ENCODE results near the gene ASB14.

The ASB14 gene

DNA sequence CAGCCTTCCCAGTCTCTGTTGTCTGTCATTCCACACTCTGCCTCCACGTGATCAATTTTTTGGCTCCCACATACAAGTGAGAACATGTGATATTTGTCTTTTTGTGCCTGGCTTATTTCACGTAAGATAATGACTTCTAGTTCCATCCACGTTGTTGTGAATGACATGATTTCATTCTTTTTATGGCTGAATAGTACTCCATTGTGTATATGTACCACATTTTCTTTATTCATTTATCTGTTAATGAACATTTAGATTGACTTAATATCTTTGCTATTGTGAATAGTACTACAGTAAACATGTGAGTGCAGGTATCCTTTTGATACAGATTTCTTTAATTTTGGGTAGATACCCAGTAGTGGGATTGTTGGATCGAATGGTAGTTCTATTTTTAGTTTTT lies 31.4 kb downstream of the ASB14 start:
- DNase-seq, result no peak

DNA sequence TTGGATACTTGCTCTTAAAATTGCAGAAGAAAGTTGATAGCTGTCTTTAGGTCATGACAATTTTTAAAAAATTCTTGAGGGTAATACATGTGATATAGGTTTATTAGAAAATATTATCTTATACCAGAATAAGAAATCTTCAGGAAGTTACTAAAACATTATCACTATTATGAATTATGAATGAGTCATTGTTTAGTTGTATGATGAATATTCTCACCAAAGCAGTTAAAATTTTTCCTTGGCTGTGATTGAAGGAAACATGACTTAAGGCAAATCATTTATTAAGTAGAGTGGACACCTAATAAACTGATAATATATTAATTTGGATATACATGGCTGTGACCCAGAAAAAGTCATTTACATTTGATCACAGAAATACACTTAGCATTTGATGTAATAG lies 34.8 kb downstream of the ASB14 start:
- no peak for DNase-seq

DNA sequence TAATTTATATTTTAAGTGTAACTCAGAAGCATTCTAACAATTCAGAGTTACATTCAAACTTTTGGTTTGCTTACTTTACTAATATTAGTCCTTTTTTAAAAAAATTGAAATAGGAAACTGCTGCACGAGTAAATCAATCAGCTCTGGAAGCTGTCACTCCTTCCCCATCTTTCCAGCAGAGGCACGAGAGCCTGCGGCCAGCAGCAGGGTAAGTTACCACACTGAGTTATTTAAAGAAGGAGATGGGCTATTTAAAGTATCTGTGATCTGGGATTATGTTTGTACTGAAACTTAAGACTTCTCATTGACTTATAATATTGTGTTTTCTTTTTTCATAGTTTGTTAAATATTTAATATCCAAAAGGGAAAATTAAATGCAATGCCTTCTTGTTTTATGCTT lies 35.6 kb downstream of the ASB14 start:
- no peak for DNase-seq

DNA sequence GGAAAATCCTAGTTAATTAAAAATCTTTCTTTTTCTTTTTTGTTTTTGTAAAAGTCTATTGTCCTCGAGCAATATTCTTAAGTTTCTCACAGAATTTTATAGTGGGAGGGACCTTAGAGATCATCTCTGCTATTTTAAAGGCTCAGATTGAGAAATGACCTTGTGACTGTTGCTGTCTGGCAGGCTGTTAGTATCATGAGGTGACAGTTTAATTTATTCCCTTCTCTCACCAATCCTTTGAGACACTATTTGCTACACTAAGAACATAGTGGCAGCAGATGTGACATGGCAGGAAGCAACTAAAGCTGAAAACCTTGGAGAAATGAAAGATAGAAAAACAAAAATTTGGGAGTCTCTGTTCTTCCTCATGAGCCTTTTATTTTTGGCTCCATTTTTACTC lies 40.1 kb downstream of the ASB14 start:
- DNase-seq, result no peak

DNA sequence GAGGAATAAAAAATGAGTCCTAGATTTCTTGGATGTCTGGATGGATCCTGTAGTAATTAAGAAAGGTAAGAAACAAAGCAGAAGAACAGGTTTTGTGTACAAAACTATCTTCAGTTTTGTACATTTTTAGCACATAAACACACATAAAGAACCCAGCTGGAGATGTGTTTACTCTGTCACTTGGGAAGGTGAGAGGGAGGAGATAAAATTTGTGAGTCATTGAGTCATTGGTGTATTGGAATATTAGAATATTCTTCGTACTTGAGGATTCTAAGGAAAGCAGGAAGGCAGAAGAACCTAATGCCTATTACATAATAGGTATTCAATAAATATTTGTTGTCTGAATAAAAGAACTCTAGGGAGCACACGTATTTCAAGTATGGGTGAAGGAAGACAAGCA lies 47.5 kb downstream of the ASB14 start:
- DNase-seq, result no peak

DNA sequence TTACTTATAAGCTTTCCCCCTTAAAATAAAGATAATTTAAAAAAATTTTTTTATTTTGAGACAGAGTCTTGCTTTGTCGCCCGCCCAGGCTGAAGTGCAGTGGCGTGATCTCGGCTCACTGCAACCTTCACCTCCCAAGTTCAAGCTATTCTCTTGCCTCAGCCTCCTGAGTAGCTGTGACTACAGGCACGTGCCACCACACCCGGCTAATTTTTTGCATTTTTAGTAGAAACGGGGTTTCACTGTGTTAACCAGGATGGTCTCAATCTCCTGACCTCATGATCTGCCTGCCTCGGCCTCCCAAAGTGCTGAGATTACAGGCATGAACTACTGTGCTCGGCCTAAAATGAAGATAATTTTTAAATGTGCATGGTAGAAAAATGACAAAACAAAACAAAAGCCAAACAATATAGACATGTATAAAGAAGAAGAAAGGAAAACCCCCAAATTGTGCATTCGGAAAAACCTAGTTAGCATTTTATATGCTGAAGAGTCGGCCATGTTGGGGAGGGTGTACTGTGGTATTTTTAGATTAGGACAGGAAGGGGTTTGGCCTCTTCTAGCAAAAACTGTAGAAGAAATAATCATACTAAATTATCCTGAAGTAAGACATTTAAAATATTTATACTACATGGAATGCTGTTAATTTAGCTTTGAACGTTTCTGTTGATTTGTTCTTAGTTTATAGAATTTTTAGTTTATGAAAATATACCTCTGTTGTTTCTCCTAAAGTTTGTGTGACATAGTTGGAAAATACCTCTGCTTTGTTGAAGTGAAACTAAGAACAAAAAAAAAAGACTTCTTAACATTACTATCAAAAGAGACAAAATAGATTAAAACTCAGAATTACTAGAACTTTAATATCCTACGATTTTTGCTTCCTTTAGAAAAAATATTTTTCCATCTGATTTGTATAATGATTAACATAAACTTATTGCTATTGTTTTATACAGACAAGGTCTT lies 57.6 kb downstream of the ASB14 start:
- no peak for DNase-seq

DNA sequence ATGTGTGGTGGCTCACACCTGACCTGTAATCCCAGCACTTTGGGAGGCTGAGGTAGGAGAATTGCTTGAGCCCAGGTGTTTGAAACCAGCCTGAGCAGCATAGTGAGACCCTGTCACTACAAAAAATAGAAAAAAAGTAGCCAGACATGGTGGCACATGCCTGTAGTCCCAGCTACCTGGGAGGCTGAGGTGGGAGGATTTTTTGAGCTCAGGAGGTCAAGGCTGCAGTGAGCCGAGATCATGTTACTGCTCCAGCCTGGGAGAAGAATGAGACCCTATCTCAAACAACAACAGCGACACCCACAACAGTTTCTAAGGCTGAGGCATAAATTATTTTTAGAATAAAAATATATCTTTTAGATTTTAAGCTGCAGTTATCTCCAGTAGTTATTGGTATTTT lies 58.7 kb downstream of the ASB14 start:
- no peak for DNase-seq

DNA sequence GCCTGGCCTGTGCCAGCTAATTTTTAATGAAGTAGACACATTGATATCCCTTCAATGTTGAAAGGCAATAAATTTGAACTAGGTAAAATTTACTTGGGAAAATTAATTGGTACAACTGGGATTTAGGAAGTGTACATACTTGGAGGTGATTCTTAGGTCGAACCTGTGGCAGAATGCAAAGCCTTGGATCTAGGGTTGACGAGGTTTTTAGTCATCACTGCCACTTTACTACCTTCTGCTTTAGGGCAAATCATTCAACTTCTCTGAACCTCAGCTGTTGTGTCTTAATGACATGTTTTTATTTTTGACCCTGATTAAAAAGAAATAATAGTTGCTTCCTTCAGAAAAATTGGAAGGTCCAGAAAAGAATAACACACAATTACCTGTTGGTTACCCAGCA lies 62.5 kb downstream of the ASB14 start:
- DNase-seq, result no peak

DNA sequence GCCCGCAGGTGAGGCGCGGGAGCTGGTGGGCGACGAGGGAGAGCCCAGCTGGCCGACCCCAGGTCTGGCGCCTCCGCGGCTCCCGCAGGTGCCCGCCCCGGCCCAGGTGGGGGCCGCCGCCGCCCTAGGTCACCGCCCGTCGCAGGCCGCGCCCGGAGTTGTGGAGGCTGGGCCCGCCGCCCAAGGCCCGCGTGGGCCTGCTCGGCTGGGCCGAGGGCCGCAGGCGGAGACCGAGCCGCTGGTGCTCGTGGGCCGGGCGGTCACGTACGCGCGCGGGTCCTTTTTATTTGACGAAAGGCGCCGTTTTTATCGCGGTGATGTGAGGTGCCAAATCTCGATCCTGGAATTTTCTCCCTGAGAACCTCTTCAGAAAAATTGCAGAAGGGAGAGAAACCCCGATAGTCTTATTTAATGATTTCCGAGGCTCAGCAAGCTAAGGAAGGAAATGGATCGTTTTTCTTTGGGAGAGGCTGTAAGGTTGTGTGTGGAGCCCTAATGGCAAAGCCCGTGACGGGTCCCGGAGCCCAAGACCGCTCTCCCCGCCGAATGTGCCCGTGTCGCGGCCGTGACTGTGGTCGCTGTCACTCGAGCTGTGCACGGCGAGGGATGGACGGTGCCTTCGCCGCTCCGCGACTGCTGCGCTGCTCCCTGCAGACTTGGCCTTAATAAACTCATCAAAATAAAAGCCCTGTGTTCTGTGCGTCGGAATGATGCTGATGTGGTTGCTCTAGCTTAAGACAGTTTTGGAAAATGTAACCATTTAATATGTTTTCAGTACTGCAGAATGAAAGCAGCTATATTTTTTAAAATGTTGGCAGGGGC lies 64.3 kb downstream of the ASB14 start:
- DNase-seq, result peak in 52 of 56 donors; percentile 1 to 79 (median 42)

DNA sequence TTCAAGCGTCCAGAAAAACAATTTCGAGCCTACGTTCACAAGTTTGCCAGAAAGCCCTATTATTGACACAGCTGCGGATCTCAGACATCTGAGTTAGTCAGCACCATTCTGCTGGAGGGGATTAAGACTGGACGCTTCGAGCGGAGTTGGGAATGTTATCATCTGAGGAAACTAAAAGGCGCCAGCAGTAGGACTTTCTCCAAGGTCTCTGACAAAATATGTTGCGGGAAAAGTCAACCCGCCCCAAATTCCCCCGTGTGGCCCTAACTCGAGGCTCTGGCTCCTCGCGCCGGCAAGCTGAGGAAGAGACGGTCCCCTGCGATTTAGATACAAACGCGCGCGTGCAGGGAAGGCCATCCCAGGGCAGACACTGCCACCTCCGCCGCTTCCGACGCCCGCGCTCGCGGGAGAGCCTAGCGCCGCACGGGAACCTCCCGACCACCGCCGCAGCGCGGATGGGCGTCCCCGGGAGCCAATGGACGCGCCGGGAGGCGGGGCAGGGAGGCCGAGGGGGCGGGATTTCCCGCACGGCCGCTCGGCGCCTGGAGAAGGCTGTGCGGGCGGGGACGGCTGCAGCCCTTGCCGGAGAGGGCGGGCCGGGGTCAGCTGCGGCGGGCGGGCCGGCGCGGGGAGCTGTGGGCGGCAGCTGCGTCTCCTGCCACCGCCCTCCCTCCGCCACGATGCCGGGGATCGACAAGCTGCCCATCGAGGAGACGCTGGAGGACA lies 65.1 kb downstream of the ASB14 start, which contains the start of gene APPL1:
Gene APPL1 (plus strand): TSS at position 526 of the 726 bp plus-strand sequence. CDS start 155 bp downstream, at position 681.
- DNase-seq, result peak; percentile 16 to 96 (median 87)

DNA sequence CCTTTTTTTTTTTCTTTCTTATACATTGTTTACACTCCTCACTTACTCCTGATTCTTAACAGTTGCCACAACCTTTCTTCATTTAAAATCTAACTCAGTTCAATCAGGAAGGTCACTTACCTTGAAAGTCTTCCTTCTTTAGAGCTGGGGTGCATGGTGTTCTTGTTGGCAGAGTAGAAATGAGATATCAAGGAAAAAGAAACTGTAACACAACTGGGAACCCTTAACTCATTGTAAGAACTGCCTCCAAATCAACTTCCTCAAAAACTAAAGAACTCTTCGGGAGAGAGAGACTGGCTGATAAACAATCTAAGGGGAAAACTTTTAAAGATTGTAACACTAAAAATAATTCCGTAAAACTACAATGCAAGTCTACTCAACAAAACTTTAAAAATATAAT lies 66.3 kb downstream of the ASB14 start:
- no peak for DNase-seq

DNA sequence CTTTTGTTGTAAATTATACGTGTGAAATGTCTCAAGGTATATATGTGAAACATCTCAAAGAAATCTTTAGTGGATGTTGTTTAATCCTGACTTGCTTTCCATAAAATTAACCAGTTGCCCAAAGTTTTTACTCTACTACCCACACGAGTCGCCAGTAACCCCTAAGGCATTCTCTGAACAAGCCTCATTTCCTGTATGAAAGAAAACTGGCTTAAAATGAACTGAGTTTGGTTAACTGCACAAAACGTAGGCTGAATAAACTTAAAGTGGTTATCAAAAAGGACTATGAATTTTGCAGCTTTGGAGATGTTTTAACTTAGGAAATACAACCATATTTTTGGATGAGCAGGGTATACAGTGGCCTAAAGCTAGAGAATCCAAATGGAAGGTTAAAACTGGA lies 67.6 kb downstream of the ASB14 start:
- no peak for DNase-seq

DNA sequence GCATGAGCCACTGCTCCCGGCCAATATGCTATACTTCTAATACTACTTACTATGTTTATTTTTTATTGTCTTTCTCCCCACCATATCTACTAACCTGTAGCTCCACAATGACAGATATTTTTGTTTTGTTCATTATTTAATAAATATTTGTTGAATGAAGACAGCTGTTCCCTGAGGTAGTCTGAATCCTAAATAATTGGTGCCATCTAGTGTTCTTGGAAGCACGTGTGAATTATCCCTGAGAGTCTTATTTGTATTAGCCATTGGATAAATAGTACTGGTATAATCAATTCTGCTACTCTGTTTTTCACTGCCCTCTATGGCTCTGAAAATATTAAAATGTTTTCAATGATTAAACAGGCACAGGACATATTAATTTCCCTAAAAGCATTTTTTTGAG lies 70.6 kb downstream of the ASB14 start:
- DNase-seq, result no peak

Measured in nucleus accumbens (tissue), 56 donors.